Measurements from ENCODE around the gene SAMM50.

SAMM50 gene

DNA sequence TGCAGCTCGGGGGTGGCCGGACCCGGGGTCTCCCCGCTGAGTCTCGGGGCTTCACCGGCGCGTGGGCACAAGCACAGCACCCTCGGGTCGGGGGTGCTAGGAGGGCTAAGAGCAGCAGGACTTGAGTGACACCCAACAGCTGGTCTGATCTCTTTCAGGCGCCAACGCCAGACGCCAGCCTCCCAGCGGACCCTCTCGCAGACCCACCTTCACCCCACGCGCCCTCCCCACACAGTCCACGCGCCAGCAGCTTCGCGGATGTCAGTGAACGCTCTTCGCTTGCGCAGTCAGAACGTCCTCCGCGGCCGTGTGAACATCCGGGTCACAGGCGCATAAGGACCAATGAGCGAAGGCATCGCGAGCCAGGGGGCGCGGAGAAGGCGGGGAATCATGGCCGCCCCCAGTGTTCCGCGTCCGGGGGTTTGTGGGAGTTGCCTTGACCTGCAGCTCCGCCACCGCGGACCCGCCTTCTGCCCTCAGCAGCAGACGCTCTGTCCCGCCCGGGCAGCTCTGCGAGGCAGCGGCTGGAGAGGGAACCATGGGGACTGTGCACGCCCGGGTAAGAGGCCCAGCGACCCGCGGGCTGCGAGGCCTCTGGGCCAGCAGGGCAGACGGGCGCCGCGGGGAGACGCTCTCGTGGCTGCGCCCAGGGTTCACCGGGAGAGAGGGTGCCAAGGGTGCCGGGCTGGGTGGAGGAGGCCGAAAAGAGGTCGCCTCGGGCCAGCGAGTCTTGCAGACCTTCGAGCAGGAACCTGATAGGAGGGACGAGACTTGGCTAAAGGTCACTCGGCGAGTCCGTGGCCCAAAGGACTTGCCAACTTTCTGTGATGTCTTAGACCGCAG lies at the start of gene SAMM50:
SAMM50 (plus strand) TSS at position 403 of the 843 bp plus-strand sequence; CDS start at position 539, 136 bp downstream.
- DNase-seq (ENCODE audit: low spot score) = peak; percentile 98
- in situ Hi-C loops (cut with MboI; ENCODE audit: low sequenced_read_pairs, unreplicated experiment) = no loop called here
- TF ChIP-seq, protein P1, sequence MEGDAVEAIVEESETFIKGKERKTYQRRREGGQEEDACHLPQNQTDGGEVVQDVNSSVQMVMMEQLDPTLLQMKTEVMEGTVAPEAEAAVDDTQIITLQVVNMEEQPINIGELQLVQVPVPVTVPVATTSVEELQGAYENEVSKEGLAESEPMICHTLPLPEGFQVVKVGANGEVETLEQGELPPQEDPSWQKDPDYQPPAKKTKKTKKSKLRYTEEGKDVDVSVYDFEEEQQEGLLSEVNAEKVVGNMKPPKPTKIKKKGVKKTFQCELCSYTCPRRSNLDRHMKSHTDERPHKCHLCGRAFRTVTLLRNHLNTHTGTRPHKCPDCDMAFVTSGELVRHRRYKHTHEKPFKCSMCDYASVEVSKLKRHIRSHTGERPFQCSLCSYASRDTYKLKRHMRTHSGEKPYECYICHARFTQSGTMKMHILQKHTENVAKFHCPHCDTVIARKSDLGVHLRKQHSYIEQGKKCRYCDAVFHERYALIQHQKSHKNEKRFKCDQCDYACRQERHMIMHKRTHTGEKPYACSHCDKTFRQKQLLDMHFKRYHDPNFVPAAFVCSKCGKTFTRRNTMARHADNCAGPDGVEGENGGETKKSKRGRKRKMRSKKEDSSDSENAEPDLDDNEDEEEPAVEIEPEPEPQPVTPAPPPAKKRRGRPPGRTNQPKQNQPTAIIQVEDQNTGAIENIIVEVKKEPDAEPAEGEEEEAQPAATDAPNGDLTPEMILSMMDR (IDR thresholded peaks at IDR 0.05; ENCODE audit: borderline replicate concordance, control extremely low read depth, extremely low read depth, insufficient read depth, missing control alignments) = no peak

DNA sequence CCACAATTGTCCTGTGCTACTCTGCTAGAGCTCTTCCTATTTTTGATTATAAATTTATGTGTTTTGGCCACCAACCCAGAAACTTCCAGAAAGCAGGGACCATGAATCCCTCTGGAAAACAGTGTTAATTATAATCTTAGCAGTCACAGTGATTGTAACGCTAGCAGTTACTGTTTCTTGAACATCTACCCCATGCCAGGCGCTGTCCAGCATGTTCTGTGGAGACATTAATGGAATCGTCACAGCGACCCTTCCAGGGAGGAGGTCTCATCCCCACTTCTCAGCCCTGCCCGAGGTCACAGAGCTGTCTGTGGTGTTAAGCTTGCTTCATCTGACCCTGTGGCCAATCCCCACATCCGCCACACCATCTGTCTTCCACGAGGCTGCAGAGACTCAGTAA lies 49.6 kb upstream of the SAMM50 start:
- TF ChIP-seq, protein P1 (IDR thresholded peaks at IDR 0.05; ENCODE audit: borderline replicate concordance, control extremely low read depth, extremely low read depth, insufficient read depth, missing control alignments) = no peak
- in situ Hi-C loops (cut with MboI; ENCODE audit: low sequenced_read_pairs, unreplicated experiment) = no loop called here
- DNase-seq (ENCODE audit: low spot score) = no peak

DNA sequence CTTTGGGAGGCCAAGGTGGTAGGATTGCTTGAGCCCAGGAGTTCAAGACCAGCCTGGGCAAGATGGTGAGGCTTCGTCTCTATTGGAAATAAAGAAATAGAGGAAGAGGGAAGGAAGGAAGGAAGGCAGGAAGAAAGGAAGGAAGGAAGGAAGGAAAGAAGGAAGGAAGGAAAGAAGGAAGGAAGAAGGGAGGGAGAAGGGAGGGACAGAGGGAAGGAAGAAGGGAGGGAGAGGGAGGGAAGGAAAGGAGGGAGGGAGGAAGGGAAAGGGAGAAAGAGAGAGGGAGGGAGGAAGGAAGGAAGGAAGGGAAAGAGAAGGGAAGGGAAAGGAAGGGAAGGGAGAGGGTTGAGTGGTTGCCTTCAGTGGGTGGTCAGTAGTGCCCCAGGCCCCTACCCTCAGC lies 45.5 kb upstream of the SAMM50 start:
- in situ Hi-C loops (cut with MboI; ENCODE audit: low sequenced_read_pairs, unreplicated experiment) = no loop called here
- TF ChIP-seq, protein P1 (IDR thresholded peaks at IDR 0.05; ENCODE audit: borderline replicate concordance, control extremely low read depth, extremely low read depth, insufficient read depth, missing control alignments) = no peak
- no peak for DNase-seq (ENCODE audit: low spot score)

DNA sequence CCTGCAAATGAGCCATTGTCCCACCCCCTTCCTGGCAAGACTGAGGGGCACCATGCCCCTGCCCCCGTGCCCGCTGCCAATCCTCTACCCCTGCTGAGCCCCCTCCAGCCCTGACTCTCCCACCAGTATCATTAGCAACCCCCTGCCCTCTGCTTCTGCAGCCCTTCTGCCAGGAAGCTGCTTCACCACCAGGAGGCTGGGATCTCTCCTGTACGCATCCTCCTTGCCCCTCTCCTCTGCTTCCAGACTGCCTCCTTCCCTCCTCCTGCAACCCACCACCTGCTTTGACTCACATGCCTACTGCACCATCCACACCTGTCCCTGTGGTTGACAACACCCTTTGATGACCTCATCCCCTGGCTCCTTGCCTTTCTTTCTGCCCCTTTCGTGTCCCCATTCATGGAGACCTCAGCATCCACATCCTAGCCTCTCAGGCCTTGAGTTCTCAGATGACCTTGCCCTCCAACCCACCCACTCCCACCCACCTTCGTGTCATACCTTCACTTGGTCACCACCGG lies 45.0 kb upstream of the SAMM50 start:
- TF ChIP-seq, protein P1 (IDR thresholded peaks at IDR 0.05; ENCODE audit: borderline replicate concordance, control extremely low read depth, extremely low read depth, insufficient read depth, missing control alignments) = no peak
- in situ Hi-C loops (cut with MboI; ENCODE audit: low sequenced_read_pairs, unreplicated experiment) = no loop called here
- DNase-seq (ENCODE audit: low spot score) = no peak

DNA sequence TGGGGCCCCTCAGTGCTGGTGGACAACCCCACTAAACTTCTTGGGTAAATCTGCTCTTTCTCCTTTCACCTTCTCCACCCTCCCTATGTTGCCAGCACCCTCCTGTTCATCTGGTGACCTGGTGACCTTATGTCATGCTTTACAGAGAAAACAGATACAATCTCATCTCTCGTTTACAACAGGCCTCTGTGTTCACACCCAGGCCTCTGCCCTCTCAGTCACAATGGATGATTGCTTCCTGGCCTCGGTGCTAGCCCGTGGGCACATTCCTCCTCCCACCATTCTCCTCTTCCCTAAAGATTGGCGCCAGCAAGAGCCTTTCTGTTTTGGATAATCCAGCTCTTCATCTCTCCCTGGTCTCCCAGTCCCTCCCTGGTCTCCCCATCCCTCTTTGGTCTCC lies 43.9 kb upstream of the SAMM50 start:
- in situ Hi-C loops (cut with MboI; ENCODE audit: low sequenced_read_pairs, unreplicated experiment) = no loop called here
- no peak for DNase-seq (ENCODE audit: low spot score)
- TF ChIP-seq, protein P1 (IDR thresholded peaks at IDR 0.05; ENCODE audit: borderline replicate concordance, control extremely low read depth, extremely low read depth, insufficient read depth, missing control alignments) = no peak

DNA sequence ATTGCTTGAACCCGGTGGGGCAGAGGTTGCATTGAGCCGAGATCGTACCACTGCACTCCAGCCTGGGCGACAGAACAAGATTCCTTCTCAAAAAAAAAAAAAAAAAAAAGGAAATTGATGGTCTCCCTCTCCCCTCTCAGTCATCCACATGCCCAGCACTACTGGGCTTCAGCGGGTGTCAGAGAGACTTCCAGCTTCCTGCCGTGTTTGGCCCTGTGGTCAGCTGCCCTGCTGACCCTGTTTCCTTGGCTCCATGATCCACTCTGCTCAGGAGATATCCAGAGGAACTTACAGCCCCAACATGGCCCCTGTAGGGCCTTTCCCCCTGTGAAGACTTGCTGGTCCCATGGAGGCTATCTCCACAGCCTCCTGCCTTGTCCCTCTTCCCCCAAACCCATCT lies 37.7 kb upstream of the SAMM50 start:
- DNase-seq (ENCODE audit: low spot score) = no peak
- TF ChIP-seq, protein P1 (IDR thresholded peaks at IDR 0.05; ENCODE audit: borderline replicate concordance, control extremely low read depth, extremely low read depth, insufficient read depth, missing control alignments) = no peak
- in situ Hi-C loops (cut with MboI; ENCODE audit: low sequenced_read_pairs, unreplicated experiment) = no loop called here

Measured in GM13976 (cell line).